HG02798 (cell line): Measurements from ENCODE around the gene SSTR1.

Source experiments
- ATAC-seq: cut with Tn5 transposase; IDR thresholded peaks from one replicate; pipeline ENCODE4 v1.9.1; 2021; ENCODE audit warnings: mild to moderate bottlenecking; ENCODE audit not compliant: unreplicated experiment, poor library complexity

The SSTR1 gene

DNA sequence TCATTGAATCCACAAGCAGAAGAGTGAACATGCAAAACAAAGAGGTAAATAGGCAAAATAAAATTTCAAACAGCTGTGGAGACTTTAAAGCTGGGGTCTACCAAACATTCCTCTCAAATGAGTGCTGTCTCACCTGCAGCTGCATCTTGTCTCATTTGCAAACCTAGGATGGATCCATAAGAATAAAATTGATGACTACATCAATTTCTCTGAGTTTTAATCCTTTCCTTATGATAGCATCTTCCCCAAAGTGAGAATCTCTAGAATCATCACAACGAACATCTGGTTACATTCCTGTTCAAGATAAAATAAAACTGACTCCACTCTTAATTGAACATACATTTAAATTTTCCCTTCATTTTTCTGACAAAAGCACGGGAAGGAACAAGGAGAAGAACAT, 18.2 kb downstream of the SSTR1 start:
- ATAC-seq, result no peak

DNA sequence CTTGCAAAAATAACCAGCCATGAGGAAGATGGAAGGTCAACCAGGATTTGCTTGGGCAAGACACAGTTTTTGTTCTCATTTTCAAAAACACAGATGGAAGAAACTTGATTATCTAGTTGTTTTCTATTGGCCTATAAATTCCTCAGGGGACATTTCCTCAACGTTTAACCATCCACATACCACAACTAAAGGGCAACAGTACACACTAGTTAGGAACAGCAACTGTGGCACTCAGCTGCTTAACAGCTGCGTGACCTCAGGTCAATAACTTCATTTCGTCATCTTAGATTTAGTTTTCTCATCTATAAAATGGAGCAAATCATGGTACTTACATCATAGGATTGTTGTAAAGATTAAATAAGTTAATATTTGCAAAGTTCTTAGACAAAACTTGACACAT, 18.7 kb downstream of the SSTR1 start:
- no peak for ATAC-seq

DNA sequence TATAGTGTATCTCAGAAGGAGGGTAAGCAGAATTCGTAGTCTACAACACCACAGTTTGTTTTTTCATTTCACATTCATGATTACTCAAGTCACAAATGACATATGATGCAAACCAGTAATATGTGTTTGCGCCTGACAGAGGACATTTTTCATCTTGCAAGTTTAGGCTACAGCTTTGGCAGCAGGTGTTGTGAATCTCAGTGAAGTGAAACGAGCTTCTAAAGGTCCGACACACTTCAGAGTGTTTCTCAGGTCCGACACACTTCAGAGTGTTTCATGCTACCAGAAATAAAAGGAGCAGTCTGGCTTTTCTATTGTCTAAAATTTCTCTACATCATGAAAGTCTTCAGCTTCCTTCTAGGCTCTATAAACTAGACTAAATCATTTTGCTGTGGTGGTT, 25.5 kb downstream of the SSTR1 start:
- no peak for ATAC-seq

DNA sequence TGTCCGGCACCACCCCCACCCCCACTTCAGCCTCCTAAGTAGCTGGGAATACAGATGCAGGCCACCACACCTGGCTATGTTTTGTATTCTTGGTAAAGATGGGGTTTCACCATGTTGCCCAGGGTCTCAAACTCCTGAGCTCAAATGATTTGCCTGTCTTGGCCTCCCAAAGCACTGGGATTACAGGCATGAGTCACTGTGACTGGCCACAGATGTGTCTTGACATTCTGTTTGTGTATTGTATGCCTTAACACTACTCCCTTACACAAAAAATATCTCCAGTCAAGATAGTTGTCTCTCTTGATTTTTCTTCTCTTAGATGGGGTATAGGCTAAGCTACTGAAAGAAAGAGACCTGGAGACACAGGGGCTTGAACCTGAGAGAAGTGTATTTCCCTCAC, 30.6 kb downstream of the SSTR1 start:
- ATAC-seq, result no peak

DNA sequence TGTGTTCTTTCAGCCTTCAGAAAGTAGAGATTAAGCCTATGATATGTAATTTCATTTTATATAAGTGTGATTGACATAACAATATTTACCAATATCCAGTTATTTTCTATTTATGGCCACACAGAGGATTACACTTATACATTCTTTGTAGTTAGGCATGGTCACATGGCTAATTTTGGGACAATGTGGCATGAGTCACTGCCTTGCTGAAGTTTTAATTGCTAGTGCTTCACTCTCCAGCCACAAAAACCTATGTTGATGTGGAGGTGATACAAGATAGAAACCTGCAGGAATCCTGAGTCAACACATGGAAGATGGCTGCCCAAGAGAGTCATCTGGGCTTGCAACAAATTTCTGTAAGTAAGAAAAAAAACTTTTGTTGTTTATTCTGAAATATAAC, 31.2 kb downstream of the SSTR1 start:
- no peak for ATAC-seq

DNA sequence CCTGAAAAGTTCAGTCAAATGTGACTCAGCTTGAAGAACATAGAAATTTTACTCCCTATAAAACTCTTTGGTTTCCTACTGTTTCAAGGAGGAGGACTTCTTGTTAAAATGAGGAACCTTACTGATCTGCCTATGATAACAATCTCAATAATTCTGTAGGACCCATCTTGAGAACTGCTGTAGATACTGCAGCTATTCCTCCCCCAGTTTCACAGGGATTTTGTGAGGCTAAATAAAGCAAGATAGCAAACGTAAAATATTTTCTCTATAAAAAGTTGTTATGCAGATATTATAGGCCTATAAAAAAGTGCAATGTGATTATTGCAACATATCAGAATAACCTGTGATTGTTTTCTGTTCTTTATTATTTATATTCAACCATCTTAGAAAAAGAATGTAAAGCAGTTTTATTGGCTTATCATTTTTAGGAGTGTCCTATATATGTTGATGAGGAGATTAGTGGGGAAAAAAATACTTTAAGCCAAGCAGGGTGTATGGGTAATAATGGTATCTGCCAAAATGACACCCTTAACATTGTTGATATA, 36.1 kb downstream of the SSTR1 start:
- ATAC-seq, result no peak

DNA sequence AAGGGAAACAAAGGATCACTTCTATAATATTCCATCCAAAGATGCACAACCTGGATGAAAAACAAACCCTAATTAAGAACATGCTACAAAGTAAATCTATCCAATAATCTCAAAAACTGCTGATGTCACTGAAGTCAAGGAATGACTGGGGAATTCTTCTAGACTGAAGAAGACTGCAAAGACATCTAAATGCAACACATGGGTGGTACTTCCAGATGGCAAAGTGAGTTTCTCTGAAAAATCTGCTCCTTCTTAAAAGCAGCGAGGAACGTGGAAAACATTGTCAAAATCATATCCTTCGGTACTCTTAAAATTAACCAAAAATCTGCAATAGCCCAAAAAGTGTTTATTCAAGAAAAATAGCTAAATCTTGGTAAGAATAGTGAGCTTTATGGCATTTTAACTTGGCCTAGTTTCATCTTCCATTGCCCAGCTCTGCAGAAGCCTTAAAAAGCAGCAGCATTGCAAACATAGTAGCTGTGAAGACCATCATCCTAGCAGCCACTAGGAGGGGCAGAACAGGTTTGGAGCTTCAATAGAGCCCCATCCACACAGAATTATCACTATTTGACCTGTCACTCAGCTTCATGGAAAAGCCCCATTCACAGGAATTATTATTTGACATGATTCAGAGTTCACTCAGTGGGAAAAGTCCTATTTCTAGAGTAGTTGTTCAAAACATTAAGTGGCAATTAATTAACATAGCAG, 40.8 kb downstream of the SSTR1 start:
- no peak for ATAC-seq

DNA sequence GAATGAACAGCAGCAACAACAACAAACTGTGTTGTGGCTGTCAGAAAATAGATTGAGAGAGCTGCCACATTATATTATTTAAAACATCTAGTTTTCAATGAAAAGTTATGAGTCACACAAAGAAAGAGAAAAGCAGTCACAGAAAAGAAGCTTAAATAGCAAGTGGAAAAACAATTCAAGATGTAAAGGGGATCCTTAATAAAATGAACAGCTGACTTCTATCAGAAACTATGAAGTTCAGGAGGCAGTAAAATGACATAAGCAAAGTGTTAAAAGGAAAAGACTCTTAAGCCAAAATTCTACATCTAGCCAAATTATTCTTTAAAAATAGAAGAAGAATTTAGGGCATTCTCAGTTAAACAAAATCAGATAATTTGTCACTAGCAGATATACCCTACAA, 42.6 kb downstream of the SSTR1 start:
- no peak for ATAC-seq

DNA sequence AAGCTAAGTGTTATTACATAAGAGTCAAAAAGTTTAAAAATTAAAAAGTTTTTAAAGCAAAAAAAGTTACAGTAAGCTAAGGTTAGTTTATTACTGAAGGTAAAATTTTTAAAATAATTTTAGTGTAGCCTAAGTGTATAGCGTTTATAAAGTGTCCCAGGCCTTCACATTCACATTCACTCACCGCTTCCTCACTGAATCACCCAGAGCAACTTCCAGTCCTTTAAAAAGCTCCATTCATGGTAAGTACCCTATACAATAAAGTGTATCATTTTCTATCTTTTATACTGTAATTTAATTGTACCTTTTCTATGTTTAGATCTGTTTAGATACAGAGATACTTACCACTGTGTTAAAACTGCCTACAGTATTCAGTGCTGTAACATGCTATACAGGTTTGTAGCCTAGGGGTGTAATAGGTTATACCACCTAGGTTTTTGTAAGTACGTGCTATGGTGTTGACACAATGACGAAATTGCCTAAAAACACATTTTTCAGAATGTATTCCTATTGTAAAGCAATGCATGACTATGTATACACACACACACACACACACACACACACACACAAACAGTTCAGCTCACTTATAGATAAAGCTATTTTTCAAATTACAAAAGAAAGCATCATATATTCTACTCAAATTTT, 44.5 kb downstream of the SSTR1 start:
- no peak for ATAC-seq

DNA sequence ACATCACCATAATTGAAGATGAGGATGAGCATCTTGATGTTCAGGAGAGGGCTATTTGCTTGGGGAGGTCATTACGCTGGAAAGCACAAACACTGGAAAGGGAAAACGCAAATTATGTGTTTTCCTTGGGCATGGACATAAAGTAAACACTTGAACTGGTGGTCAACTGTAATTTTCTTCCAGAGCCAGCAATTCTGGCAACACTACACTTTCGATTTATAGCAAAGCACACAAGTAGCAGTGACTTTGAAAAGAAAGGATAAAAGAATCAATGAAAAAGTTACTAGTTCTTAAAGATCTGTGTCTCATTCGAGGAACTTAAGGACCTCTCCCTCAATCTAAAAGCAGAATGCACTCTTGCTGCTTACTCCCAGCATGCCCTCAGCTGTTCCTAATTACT, 46.0 kb downstream of the SSTR1 start:
- ATAC-seq, result no peak

DNA sequence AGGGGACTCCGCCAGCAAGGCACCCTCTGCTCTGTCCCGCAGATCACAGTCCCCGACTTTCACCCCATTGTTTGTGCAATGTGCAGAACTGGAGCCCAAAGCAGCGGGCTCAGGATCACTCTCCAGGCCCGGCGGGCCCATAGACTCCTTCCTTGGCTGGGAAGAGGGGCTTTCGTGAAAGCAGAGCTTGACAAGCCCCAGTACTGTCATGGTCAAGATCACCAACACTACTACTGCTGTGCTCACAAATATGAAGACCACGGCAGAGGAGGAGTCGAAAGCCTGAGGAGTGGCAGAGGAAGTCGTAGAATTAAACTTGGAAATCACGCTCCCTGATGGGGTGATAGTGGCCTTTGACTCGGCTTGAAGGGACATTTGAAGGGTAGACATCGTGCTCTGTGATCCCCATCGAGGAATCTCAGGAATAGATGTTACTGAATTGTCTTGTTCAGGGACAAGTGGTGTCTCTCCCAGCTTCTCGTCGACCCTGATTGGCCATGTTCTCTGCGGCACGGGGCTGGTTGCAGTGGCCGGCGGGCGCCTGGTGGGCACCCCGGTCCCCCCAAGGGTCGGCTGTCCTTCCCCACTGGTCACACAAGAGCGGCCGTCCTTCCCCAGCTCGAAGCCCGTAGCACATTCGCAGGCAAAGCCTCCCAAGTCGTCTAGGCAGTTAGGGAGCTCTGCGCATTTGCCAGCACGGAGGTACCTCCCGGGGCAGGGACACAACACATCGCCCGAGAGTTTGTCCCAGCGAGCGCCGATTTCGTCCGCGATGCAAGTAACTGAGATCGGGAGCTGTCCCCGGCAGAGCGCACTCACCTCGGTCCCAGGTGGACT, 47.1 kb downstream of the SSTR1 start:
- ATAC-seq, result no peak

DNA sequence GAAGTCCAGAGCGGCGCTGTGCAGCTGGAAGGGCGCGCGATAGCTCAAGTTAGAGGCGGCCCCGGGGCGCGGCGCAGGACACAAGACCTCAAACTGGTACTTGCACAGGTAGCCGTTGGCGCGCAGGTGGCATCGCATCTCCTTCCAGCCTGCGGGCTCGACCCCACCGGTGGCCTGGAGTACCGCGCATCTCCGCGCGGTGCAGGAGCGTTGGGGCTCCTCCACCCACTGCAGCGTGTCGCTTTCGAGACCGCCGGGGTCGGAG, 47.6 kb downstream of the SSTR1 start:
- no peak for ATAC-seq

DNA sequence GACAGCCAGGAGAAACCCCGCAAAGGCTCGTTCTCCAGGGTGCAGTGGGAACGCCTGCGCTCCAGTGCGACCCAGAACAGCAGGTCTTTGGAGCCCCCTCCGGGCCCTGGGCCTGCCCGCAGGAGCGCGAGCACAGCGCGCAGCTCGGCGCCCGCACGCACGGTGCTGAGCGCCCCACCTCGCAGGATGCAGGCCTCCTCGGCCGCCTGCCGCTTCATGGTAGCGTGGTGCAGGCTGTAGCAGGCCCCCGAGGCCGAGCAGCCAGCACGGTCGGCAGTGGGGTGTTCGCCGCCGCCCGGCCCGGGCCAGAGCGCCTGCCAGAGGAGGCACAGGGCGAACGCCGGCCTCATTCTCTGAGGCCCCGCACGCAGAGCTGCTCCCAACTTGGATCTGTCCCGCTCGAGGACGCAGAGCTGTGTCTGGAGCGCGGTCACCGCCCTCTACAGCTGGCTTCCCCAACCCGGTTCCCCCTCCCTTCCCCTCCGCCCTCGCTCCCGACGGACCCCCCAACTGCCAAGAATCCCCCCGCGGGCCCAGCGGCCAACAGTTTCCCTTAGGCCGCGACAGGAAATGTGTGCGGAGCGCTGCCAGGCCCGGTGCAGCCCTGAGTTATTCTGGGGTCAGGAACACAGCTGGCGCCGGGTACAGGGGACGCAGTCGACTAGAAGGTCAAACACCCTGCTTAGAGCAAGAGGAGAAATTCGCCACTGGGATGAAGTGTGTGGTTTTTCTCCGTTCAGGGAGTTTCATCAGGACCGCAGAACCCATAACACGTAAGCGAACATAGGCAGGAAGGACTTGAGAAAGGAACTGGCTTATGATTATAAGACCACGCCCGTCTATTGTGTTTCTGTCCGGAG, 48.2 kb downstream of the SSTR1 start, which contains the start of gene CLEC14A:
Gene CLEC14A, minus strand, starts transcription at position 421 of the 860 bp plus-strand sequence. Its CDS starts 71 bp downstream, at position 350.
- no peak for ATAC-seq

DNA sequence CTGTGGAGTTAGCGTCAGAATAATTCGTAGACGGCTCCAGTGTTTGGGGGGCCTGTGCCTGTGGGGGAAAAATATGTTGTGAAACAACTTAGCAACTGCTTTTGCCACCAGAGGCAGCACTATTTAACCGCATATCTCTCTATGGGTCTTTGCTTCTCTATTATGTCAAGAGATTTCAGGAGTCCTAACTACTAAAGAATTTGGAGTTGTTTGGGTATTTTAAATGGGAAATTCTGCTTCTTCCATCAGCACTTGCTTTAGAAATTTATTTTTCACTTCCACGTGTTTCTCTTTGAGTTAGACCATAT, 48.8 kb downstream of the SSTR1 start:
- no peak for ATAC-seq

DNA sequence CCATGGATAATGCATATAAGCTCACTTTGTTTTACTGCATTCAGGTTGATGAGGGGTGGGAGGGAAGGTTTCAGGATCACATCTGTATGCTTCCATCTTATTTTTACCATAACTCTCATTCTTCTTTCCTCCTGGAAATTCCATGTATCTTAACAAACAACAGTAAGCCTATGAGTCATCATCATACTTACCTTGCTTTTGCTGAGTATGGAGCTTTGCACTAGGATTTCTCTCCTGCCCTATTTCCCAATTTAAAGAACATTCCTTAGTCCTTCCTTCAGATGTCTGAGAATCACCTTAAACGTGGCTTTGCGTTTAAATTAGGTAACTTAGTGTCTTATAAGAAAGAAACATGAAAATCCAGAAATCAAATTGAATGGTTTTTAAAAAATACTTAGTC, 49.8 kb downstream of the SSTR1 start:
- ATAC-seq, result no peak

DNA sequence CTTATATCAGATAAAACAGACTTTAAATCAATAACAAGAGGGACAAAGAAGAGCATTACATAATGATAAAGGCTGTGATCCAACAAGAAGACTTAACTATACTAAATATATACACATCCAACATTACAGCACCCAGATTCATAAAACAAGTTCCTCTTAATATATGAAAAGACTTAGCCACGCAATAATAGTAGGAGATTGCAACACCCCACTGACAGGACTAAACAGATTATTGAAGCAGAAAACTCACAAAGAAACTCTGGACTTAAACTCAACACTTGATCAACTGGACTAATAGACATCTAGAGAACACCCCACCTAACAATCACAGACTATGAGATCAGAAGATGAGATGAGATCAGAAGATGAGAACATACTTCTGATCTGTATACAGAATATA, 53.9 kb downstream of the SSTR1 start:
- ATAC-seq, result no peak
